Calu3 (cell line): ENCODE data around the gene LRRFIP1. TPM values are rescaled to one million over a fixed set of nuclear protein-coding genes. Genes with fewer than 3 reads are reported as not detected.

Source experiments
- BruUV-seq: library from RNA; stranded (reverse); fragments of 400-500 nt; replicated peaks from 2 replicates; lab custom pipeline; 2021; lab: Mats Ljungman, UMichigan
- CTCF ChIA-PET: fragments of 300-600 bp; sonication (Branson Sonifier 250); formaldehyde crosslinking; loops from one replicate; lab custom pipeline; 2022; ENCODE audit warnings: antibody characterized with exemption; lab: Charles Lee
- DNase-seq: peaks from one replicate; pipeline ENCODE4 v3.0.0; 2022
- H3K27ac Mint-ChIP-seq: one replicate; pipeline ENCODE4 v1.8.0; 2022; ENCODE audit warnings: mixed read lengths; ENCODE audit not compliant: unreplicated experiment
- H3K27me3 Mint-ChIP-seq: one replicate; pipeline ENCODE4 v1.8.0; 2022; ENCODE audit warnings: mixed read lengths; ENCODE audit not compliant: unreplicated experiment
- H3K36me3 Mint-ChIP-seq: one replicate; pipeline ENCODE4 v1.8.0; 2022; ENCODE audit warnings: mild to moderate bottlenecking, moderate library complexity, mixed read lengths; ENCODE audit not compliant: insufficient read depth, unreplicated experiment
- H3K4me1 Mint-ChIP-seq: one replicate; pipeline ENCODE4 v1.8.0; 2022; ENCODE audit warnings: mild to moderate bottlenecking, low read depth, mixed read lengths; ENCODE audit not compliant: unreplicated experiment
- H3K4me3 Mint-ChIP-seq: one replicate; pipeline ENCODE4 v1.8.0; 2022; ENCODE audit warnings: mild to moderate bottlenecking, low read depth, moderate library complexity, mixed read lengths; ENCODE audit not compliant: unreplicated experiment
- H3K9me3 Mint-ChIP-seq: one replicate; pipeline ENCODE4 v1.8.0; 2022; ENCODE audit warnings: low read depth, mixed read lengths; ENCODE audit not compliant: unreplicated experiment
- intact Hi-C: fragments of 100-400 bp; cut with micrococcal nuclease; formaldehyde crosslinking; loops from one replicate; pipeline ENCODE4 v1.10.0; 2022; ENCODE audit not compliant: unreplicated experiment
- total RNA-seq: library from RNA; stranded (reverse); gene quantifications from 2 replicates; pipeline ENCODE4 v1.2.3, GENCODE V29; 2022
- TF ChIP-seq, protein P1 (sequence below): fragments of 200-600 bp; IDR thresholded peaks from one replicate; pipeline ENCODE4 v1.8.0; 2022; ENCODE audit warnings: antibody characterized with exemption; ENCODE audit not compliant: unreplicated experiment

LRRFIP1 gene
- total RNA-seq, 1 experiment from 2014 or later, result 161 TPM

DNA sequence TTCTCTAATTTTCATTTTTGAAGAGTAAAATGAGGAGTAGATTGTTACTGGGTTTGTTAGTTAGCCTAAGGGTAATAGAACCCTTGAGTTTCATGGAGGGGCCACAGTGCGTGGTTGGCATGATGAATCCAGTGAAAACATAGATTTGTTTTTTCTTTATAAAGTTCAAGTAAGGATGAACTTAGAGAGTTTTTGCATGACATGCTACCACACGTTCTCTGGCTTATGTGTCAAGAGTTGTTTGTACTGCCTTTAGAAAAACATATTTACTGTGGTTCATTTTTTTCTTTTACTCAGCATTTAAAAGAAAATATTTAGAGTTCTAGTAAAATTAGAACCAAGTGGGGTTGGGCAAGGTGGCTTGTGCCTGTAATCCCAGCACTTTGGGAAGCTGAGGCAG is 193.0 kb downstream of the LRRFIP1 start:
- no peaks in the 10 kb centered on the region for H3K36me3 Mint-ChIP-seq
- peaks cover 7% of the 10 kb centered on the region for H3K4me1 Mint-ChIP-seq
- TF ChIP-seq, protein P1, sequence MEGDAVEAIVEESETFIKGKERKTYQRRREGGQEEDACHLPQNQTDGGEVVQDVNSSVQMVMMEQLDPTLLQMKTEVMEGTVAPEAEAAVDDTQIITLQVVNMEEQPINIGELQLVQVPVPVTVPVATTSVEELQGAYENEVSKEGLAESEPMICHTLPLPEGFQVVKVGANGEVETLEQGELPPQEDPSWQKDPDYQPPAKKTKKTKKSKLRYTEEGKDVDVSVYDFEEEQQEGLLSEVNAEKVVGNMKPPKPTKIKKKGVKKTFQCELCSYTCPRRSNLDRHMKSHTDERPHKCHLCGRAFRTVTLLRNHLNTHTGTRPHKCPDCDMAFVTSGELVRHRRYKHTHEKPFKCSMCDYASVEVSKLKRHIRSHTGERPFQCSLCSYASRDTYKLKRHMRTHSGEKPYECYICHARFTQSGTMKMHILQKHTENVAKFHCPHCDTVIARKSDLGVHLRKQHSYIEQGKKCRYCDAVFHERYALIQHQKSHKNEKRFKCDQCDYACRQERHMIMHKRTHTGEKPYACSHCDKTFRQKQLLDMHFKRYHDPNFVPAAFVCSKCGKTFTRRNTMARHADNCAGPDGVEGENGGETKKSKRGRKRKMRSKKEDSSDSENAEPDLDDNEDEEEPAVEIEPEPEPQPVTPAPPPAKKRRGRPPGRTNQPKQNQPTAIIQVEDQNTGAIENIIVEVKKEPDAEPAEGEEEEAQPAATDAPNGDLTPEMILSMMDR, result no peak
- BruUV-seq, result no TSS peak
- no peaks in the 10 kb centered on the region for H3K9me3 Mint-ChIP-seq
- H3K27ac Mint-ChIP-seq, result no peak overlapping the region
- DNase-seq, result no peak
- H3K4me3 Mint-ChIP-seq, result no peak overlapping the region
- intact Hi-C loops, result no loop called here
- CTCF ChIA-PET, result no interaction called here
- H3K27me3 Mint-ChIP-seq, result peaks cover 24% of the 10 kb centered on the region

DNA sequence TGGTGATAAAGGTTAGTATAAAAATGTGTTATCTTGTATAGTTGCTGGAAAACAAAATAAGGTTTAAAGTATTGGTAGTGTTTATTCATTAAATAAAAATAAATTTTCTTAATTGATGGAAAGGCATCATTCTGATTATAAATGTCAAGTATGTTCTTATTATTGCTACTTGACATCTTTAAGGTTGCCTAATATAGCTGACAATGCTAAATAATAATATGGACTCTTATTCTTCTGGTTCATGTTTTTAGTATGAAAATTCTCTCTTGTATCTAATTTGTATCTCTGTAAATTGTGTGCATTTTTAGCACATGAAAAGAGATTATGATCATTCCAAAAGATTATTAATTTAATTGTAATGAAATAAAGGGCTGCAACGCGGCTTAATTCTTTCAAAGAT is 196.2 kb downstream of the LRRFIP1 start:
- intact Hi-C loops, result no loop called here

DNA sequence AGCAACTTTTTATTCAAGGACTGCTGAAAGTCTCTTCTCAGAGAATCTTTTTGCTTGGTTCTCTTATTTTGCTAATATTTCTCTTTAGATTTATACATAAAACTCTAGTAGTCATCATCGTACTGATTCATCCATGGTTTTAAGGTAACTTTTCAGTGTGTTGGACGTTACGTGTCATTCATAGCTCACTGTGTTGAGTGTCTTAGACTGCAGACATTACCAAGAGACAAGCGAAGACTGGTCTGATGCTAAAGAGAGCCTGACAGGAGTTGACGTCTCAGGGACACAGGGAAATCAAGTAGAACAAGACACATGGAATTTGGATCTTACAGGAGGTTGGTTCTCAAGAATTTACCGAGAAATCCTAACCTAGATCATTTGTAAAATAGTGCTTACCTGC is 196.7 kb downstream of the LRRFIP1 start:
- intact Hi-C loops, result no loop called here
- BruUV-seq, result no TSS peak
- Mint-ChIP-seq H3K9me3 (no peaks in the 10 kb centered on the region), H3K27me3 (no peaks in the 10 kb centered on the region), H3K4me1 (no peaks in the 10 kb centered on the region), H3K4me3 (no peak overlapping the region), H3K27ac (no peak overlapping the region), H3K36me3 (no peaks in the 10 kb centered on the region)
- CTCF ChIA-PET, result no interaction called here
- TF ChIP-seq, protein P1, result no peak
- no peak for DNase-seq

More for the DNA sequence above, 196.2 kb downstream of the LRRFIP1 start:
- Mint-ChIP-seq H3K27me3 (no peaks in the 10 kb centered on the region), H3K27ac (no peak overlapping the region), H3K4me3 (no peak overlapping the region), H3K4me1 (peaks cover under 1% of the 10 kb centered on the region), H3K9me3 (no peaks in the 10 kb centered on the region), H3K36me3 (no peaks in the 10 kb centered on the region)
- no peak for DNase-seq
- CTCF ChIA-PET, result no interaction called here
- TF ChIP-seq, protein P1, result no peak
- no TSS peak for BruUV-seq

DNA sequence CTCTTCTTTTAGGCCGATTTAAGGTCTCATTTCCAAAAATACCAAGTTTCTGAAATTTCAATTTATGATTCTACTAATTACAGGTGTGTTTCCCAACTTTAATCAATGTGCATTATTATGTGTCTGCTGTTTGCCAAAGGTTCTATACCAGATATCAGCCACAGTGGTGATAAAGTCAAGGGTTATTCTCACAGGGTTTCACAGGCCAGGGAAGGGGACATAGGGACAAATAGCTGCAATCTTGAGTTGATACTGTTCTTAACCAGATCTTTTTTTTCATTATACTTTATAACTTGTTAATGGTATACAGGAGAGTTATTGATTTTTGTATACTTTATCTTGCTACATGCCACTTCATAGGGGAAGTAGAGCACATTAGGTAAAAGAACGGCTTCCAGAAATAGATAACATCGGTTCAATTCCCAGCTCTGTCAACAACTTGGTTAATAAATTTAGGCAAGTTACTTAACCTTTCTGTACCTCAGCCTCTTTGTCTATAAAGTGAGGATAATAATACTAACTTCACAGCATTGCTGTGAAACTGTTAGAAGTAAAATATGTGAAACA is 200.1 kb downstream of the LRRFIP1 start:
- Mint-ChIP-seq H3K36me3 (no peaks in the 10 kb centered on the region), H3K4me3 (no peak overlapping the region), H3K27me3 (no peaks in the 10 kb centered on the region), H3K27ac (no peak overlapping the region), H3K4me1 (no peaks in the 10 kb centered on the region), H3K9me3 (no peaks in the 10 kb centered on the region)
- no peak for DNase-seq
- TF ChIP-seq, protein P1, result no peak
- CTCF ChIA-PET, result no interaction called here
- BruUV-seq, result no TSS peak
- intact Hi-C loops, result no loop called here

Other genes with a start within 250 kb of the LRRFIP1 start
- gene COL6A3, start 213.4 kb upstream of the LRRFIP1 start, total RNA-seq, result 0.07 TPM in 1 of 2 replicates, not detected in the other
- 39.8 and 47.2 TPM in 2 replicates for gene MLPH, start 140.3 kb upstream of the LRRFIP1 start, total RNA-seq
- gene PRLH, start 61.0 kb upstream of the LRRFIP1 start, total RNA-seq, result not detected in 2 replicates
- 33.3 and 38.3 TPM in 2 replicates for gene RAB17, start 36.9 kb upstream of the LRRFIP1 start, total RNA-seq
- gene RBM44, start 171.2 kb downstream of the LRRFIP1 start, total RNA-seq, result 0.56 and 1.0 TPM in 2 replicates
- 9.6 and 9.8 TPM in 2 replicates for gene RAMP1, start 232.0 kb downstream of the LRRFIP1 start, total RNA-seq